ENCODE data around the gene ZC3H13. TPM values are rescaled to one million over a fixed set of nuclear protein-coding genes. Genes with fewer than 3 reads are reported as not detected.

The ZC3H13 gene
- total RNA-seq, 4 donors from 2014 or later: 14.7 to 20.7 (median 17.1) TPM

GRCh38 chr13:45934283-45934682, 118.3 kb downstream of the ZC3H13 start:
- no peak overlapping the region for H3K27ac ChIP-seq
- no peaks in the 10 kb centered on the region for H3K4me1 ChIP-seq
- H3K4me3 ChIP-seq: no peak overlapping the region
- H3K27me3 ChIP-seq: no peaks in the 10 kb centered on the region
- H3K9me3 ChIP-seq: no peaks in the 10 kb centered on the region
- in situ Hi-C loops (cut with MboI; ENCODE audit: low sequenced_read_pairs in 4 of 4) (no loop called here), intact Hi-C loops (cut with DNase I; ENCODE audit: low total_unique reads) (no loop called here)
- TF ChIP-seq POLR2A (IDR thresholded peaks at IDR 0.05) (no peak), CTCF (IDR thresholded peaks at IDR 0.05 in 4 of 5, conservative IDR thresholded peaks at IDR 0.05 in 1 of 5) (no peak)
- no peaks in the 10 kb centered on the region for H3K36me3 ChIP-seq
- ATAC-seq (no peak), DNase-seq (no peak)

- Histone ChIP-seq H3K9me3 (no peaks in the 10 kb centered on the region), H3K4me3 (no peak overlapping the region), H3K36me3 (no peaks in the 10 kb centered on the region), H3K4me1 (no peaks in the 10 kb centered on the region), H3K27ac (no peak overlapping the region), H3K27me3 (no peaks in the 10 kb centered on the region)
- intact Hi-C loops (cut with DNase I; ENCODE audit: low total_unique reads): no loop called here
- in situ Hi-C loops (cut with MboI; ENCODE audit: low sequenced_read_pairs in 4 of 4): no loop called here
- TF ChIP-seq POLR2A (IDR thresholded peaks at IDR 0.05): no peak
- TF ChIP-seq CTCF (IDR thresholded peaks at IDR 0.05 in 4 of 5, conservative IDR thresholded peaks at IDR 0.05 in 1 of 5): no peak
- DNase-seq (no peak), ATAC-seq (no peak)
Measured at GRCh38 chr13:45933203-45933908, 119.2 kb downstream of the ZC3H13 start.

GRCh38 chr13:45932676-45933075, 119.9 kb downstream of the ZC3H13 start:
- no peak for TF ChIP-seq POLR2A (IDR thresholded peaks at IDR 0.05)
- TF ChIP-seq CTCF (IDR thresholded peaks at IDR 0.05 in 4 of 5, conservative IDR thresholded peaks at IDR 0.05 in 1 of 5): no peak
- Histone ChIP-seq H3K27ac (no peak overlapping the region), H3K27me3 (no peaks in the 10 kb centered on the region), H3K9me3 (no peaks in the 10 kb centered on the region), H3K4me1 (no peaks in the 10 kb centered on the region), H3K36me3 (no peaks in the 10 kb centered on the region), H3K4me3 (no peak overlapping the region)
- ATAC-seq (no peak), DNase-seq (no peak)
- intact Hi-C loops (cut with DNase I; ENCODE audit: low total_unique reads): no loop called here
- in situ Hi-C loops (cut with MboI; ENCODE audit: low sequenced_read_pairs in 4 of 4): no loop called here

- Histone ChIP-seq H3K36me3 (no peaks in the 10 kb centered on the region), H3K4me1 (no peaks in the 10 kb centered on the region), H3K9me3 (no peaks in the 10 kb centered on the region), H3K4me3 (no peak overlapping the region), H3K27ac (no peak overlapping the region), H3K27me3 (no peaks in the 10 kb centered on the region)
- in situ Hi-C loops (cut with MboI; ENCODE audit: low sequenced_read_pairs in 4 of 4) (no loop called here), intact Hi-C loops (cut with DNase I; ENCODE audit: low total_unique reads) (no loop called here)
- DNase-seq (no peak), ATAC-seq (no peak)
- TF ChIP-seq POLR2A (IDR thresholded peaks at IDR 0.05) (no peak), CTCF (IDR thresholded peaks at IDR 0.05 in 4 of 5, conservative IDR thresholded peaks at IDR 0.05 in 1 of 5) (no peak)
Measured at GRCh38 chr13:45932172-45932571, 120.4 kb downstream of the ZC3H13 start.

GRCh38 chr13:45931211-45931610, 121.3 kb downstream of the ZC3H13 start:
- no peaks in the 10 kb centered on the region for H3K9me3 ChIP-seq
- no peak for TF ChIP-seq CTCF (IDR thresholded peaks at IDR 0.05 in 4 of 5, conservative IDR thresholded peaks at IDR 0.05 in 1 of 5)
- no peaks in the 10 kb centered on the region for H3K36me3 ChIP-seq
- H3K27me3 ChIP-seq: no peaks in the 10 kb centered on the region
- DNase-seq (no peak), ATAC-seq (no peak)
- no peak overlapping the region for H3K4me3 ChIP-seq
- intact Hi-C loops (cut with DNase I; ENCODE audit: low total_unique reads): no loop called here
- no peaks in the 10 kb centered on the region for H3K4me1 ChIP-seq
- H3K27ac ChIP-seq: no peak overlapping the region
- in situ Hi-C loops (cut with MboI; ENCODE audit: low sequenced_read_pairs in 4 of 4): no loop called here

Data from gastrocnemius medialis (tissue), 4 donors.